Hepatocyte (in vitro differentiated cells): ENCODE data around the gene DCPS. TPM values are rescaled to one million over a fixed set of nuclear protein-coding genes. Genes with fewer than 3 reads are reported as not detected.

Experiments used
- DNase-seq: peaks from one replicate; pipeline ENCODE4 v3.0.0-alpha.2; 2016; ENCODE audit warnings: low spot score
- H2AFZ ChIP-seq: fragments of 200-600 bp; sonication (generic); 2 replicates; pipeline ENCODE4 v1.6.0; 2016; ENCODE audit warnings: antibody characterized with exemption, mild to moderate bottlenecking
- H3K27ac ChIP-seq: fragments of 200-600 bp; sonication (generic); 2 replicates; pipeline ENCODE4 v1.5.1; 2016; ENCODE audit warnings: mild to moderate bottlenecking
- H3K27me3 ChIP-seq: fragments of 200-600 bp; sonication (generic); 2 replicates; pipeline ENCODE4 v1.6.1; 2016
- H3K36me3 ChIP-seq: fragments of 200-600 bp; sonication (generic); replicated peaks from 2 replicates; pipeline ENCODE4 v1.5.1; 2016; ENCODE audit warnings: low read depth; ENCODE audit not compliant: insufficient read depth
- H3K4me1 ChIP-seq: fragments of 200-600 bp; sonication (generic); 2 replicates; pipeline ENCODE4 v1.5.1; 2016; ENCODE audit warnings: mild to moderate bottlenecking, moderate library complexity; ENCODE audit not compliant: insufficient read depth
- H3K4me2 ChIP-seq: fragments of 200-600 bp; sonication (generic); 2 replicates; pipeline ENCODE4 v1.6.0; 2016
- H3K4me3 ChIP-seq: fragments of 200-600 bp; sonication (generic); 2 replicates; pipeline ENCODE4 v1.5.1; 2016; ENCODE audit warnings: mild to moderate bottlenecking
- H3K79me2 ChIP-seq: fragments of 200-600 bp; sonication (generic); 2 replicates; pipeline ENCODE4 v1.6.0; 2017; ENCODE audit warnings: mild to moderate bottlenecking
- H3K9me2 ChIP-seq: fragments of 200-600 bp; sonication (generic); replicated peaks from 2 replicates; pipeline ENCODE4 v1.6.0; 2017; ENCODE audit warnings: mild to moderate bottlenecking; ENCODE audit not compliant: insufficient read depth
- H3K9me3 ChIP-seq: fragments of 200-600 bp; sonication (generic); 2 replicates; pipeline ENCODE4 v1.5.1; 2016; ENCODE audit warnings: low read depth, mild to moderate bottlenecking
- H4K20me1 ChIP-seq: fragments of 200-600 bp; sonication (generic); 2 replicates; pipeline ENCODE4 v1.6.0; 2016; ENCODE audit warnings: mild to moderate bottlenecking; ENCODE audit not compliant: insufficient read depth, poor library complexity, severe bottlenecking
- CTCF ChIP-seq: fragments of 200-600 bp; sonication (generic); IDR thresholded peaks from 2 replicates; pipeline ENCODE4 v1.5.1; 2016; ENCODE audit warnings: antibody characterized with exemption, mild to moderate bottlenecking; ENCODE audit not compliant: poor library complexity
- EZH2 ChIP-seq: fragments of 200-600 bp; sonication (generic); IDR thresholded peaks from 2 replicates; pipeline ENCODE4 v1.6.1; 2016; ENCODE audit warnings: antibody characterized with exemption, mild to moderate bottlenecking, borderline replicate concordance
- EZH2phosphoT487 ChIP-seq: fragments of 200-600 bp; sonication (generic); IDR thresholded peaks from one replicate; pipeline ENCODE4 v1.6.1; 2018; ENCODE audit warnings: antibody characterized with exemption, mild to moderate bottlenecking, low read depth, moderate library complexity; ENCODE audit not compliant: unreplicated experiment, severe bottlenecking
- WGBS: methylation state at CpG from one replicate; pipeline ENCODE4 v1.1.6; 2016; ENCODE audit warnings: low lambda C conversion rate; ENCODE audit errors: missing lambda C conversion rate; 5-methylcytosine and 5-hydroxymethylcytosine counted together
- polyA plus RNA-seq: library from polyadenylated mRNA; unstranded; fragments of >200 nt; fragmentation: Nextera tagmentation; extraction: Ambion mirVana; gene quantifications from 2 replicates; pipeline ENCODE4 v1.2.1, GENCODE V29; 2016
- total RNA-seq: library from RNA; depleted of rRNA; stranded (reverse); fragments of >200 nt; gene quantifications from 2 replicates; pipeline ENCODE4 v1.2.3, GENCODE V29; 2014

The DCPS gene
- total and polyA plus RNA-seq, 2 experiments from 2014 or later, result 6.5 to 16.8 TPM

GRCh38 chr11:126357055-126357962 lies 53.4 kb downstream of the DCPS start:
- TF ChIP-seq EZH2phosphoT487 (no peak), CTCF (no peak), EZH2 (no peak)
- Histone ChIP-seq H3K9me2 (no peaks in the 10 kb centered on the region), H3K9me3 (no peaks in the 10 kb centered on the region), H4K20me1 (no peaks in the 10 kb centered on the region), H3K4me1 (peaks cover 54% of the 10 kb centered on the region), H3K4me3 (peak overlapping the region; percentile 10), H2AFZ (no peak overlapping the region), H3K27me3 (no peaks in the 10 kb centered on the region), H3K36me3 (no peaks in the 10 kb centered on the region), H3K27ac (peak overlapping the region; percentile 50), H3K4me2 (peak overlapping the region; percentile 94), H3K79me2 (peaks cover 71% of the 10 kb centered on the region)
- 88% methylated on average over 17 of the region's 17 CpGs for WGBS
- no peak for DNase-seq

GRCh38 chr11:126357969-126358762 lies 54.3 kb downstream of the DCPS start:
- Histone ChIP-seq H3K4me3 (no peak overlapping the region), H3K79me2 (peaks cover 63% of the 10 kb centered on the region), H3K9me2 (no peaks in the 10 kb centered on the region), H2AFZ (no peak overlapping the region), H3K36me3 (no peaks in the 10 kb centered on the region), H3K4me1 (peaks cover 53% of the 10 kb centered on the region), H3K27ac (no peak overlapping the region), H4K20me1 (no peaks in the 10 kb centered on the region), H3K27me3 (no peaks in the 10 kb centered on the region), H3K4me2 (peak overlapping the region; percentile 94), H3K9me3 (no peaks in the 10 kb centered on the region)
- TF ChIP-seq CTCF (no peak), EZH2 (no peak), EZH2phosphoT487 (no peak)
- WGBS, result 79% methylated on average over 18 of the region's 18 CpGs
- no peak for DNase-seq

GRCh38 chr11:126358763-126359160 lies 54.9 kb downstream of the DCPS start:
- no peaks in the 10 kb centered on the region for H3K9me3 ChIP-seq
- no peak overlapping the region for H2AFZ ChIP-seq
- H3K27ac ChIP-seq, result no peak overlapping the region
- WGBS, result 80% methylated on average over 2 of the region's 2 CpGs
- no peaks in the 10 kb centered on the region for H4K20me1 ChIP-seq
- no peaks in the 10 kb centered on the region for H3K9me2 ChIP-seq
- no peaks in the 10 kb centered on the region for H3K36me3 ChIP-seq
- H3K27me3 ChIP-seq, result no peaks in the 10 kb centered on the region
- H3K4me3 ChIP-seq, result no peak overlapping the region
- TF ChIP-seq CTCF, result no peak
- no peak for TF ChIP-seq EZH2phosphoT487
- TF ChIP-seq EZH2, result no peak
- H3K4me1 ChIP-seq, result peaks cover 47% of the 10 kb centered on the region
- DNase-seq, result no peak
- peak overlapping the region; percentile 94 for H3K4me2 ChIP-seq
- H3K79me2 ChIP-seq, result peaks cover 61% of the 10 kb centered on the region
